Osteoblast (primary cell): ENCODE data around the gene MS4A8. TPM values are rescaled to one million over a fixed set of nuclear protein-coding genes. Genes with fewer than 3 reads are reported as not detected.

Experiments used
- DNase-seq: peaks from one replicate; pipeline ENCODE4 v3.0.0; 2011; ENCODE audit warnings: low spot score, mixed read lengths; ENCODE audit not compliant: insufficient read length; ENCODE audit errors: missing footprints
- H2AFZ ChIP-seq: 2 replicates; pipeline ENCODE4 v1.6.0; 2011; ENCODE audit warnings: mild to moderate bottlenecking, low read length
- H3K27ac ChIP-seq: 2 replicates; pipeline ENCODE4 v1.5.1; 2011; ENCODE audit warnings: mild to moderate bottlenecking, low read depth, low read length, moderate library complexity
- H3K27me3 ChIP-seq: 2 replicates; pipeline ENCODE4 v1.6.0; 2012; ENCODE audit warnings: mild to moderate bottlenecking, control low read depth, inconsistent platforms, low read length, moderate library complexity; ENCODE audit not compliant: insufficient read depth
- H3K36me3 ChIP-seq: 2 replicates; pipeline ENCODE4 v1.5.1; 2011; ENCODE audit warnings: mild to moderate bottlenecking, low read length, control low read depth, moderate library complexity; ENCODE audit not compliant: insufficient read depth
- H3K4me1 ChIP-seq: 2 replicates; pipeline ENCODE4 v1.5.1; 2011; ENCODE audit warnings: mild to moderate bottlenecking, low read length, control low read depth, moderate library complexity; ENCODE audit not compliant: insufficient read depth
- H3K4me2 ChIP-seq: 2 replicates; pipeline ENCODE4 v1.6.0; 2011; ENCODE audit warnings: mild to moderate bottlenecking, low read length; ENCODE audit not compliant: insufficient read depth
- H3K4me3 ChIP-seq: fragments of 200-600 bp; sonication (generic); 3 replicates; pipeline ENCODE4 v1.5.1; 2012; ENCODE audit warnings: mild to moderate bottlenecking, low read length, inconsistent platforms; ENCODE audit not compliant: insufficient read depth
- H3K79me2 ChIP-seq: 2 replicates; pipeline ENCODE4 v1.6.0; 2012; ENCODE audit warnings: mild to moderate bottlenecking, low read length, control low read depth, inconsistent platforms; ENCODE audit not compliant: insufficient read depth
- H3K9me3 ChIP-seq: 2 replicates; pipeline ENCODE4 v1.5.1; 2011; ENCODE audit warnings: low read depth, low read length, control low read depth
- H4K20me1 ChIP-seq: 2 replicates; pipeline ENCODE4 v1.6.0; 2012; ENCODE audit warnings: mild to moderate bottlenecking, low read length, control low read depth; ENCODE audit not compliant: insufficient read depth
- CTCF ChIP-seq: IDR thresholded peaks from 2 replicates; pipeline ENCODE4 v1.5.1; 2011; ENCODE audit warnings: mild to moderate bottlenecking, low read depth, low read length, moderate library complexity; ENCODE audit errors: extremely low read depth
- total RNA-seq: library from RNA; depleted of rRNA; stranded (reverse); fragments of >200 nt; gene quantifications from 2 replicates; pipeline ENCODE4 v1.2.3, GENCODE V29; 2012

MS4A8 gene
- total RNA-seq, 1 donor: not detected

GRCh38 chr11:60762851-60763691, 63.7 kb downstream of the MS4A8 start:
- H3K4me1 ChIP-seq: no peaks in the 10 kb centered on the region
- peaks cover 19% of the 10 kb centered on the region for H3K27me3 ChIP-seq
- no peaks in the 10 kb centered on the region for H3K9me3 ChIP-seq
- H3K36me3 ChIP-seq: no peaks in the 10 kb centered on the region
- no peaks in the 10 kb centered on the region for H3K79me2 ChIP-seq
- no peak overlapping the region for H2AFZ ChIP-seq
- H4K20me1 ChIP-seq: no peaks in the 10 kb centered on the region
- H3K27ac ChIP-seq: no peak overlapping the region
- no peak overlapping the region for H3K4me2 ChIP-seq
- peak; percentile 28 for TF ChIP-seq CTCF
- no peak overlapping the region for H3K4me3 ChIP-seq
- DNase-seq: no peak

GRCh38 chr11:60763692-60764369, 64.4 kb downstream of the MS4A8 start:
- peak; percentile 23 for DNase-seq
- Histone ChIP-seq H3K4me1 (no peaks in the 10 kb centered on the region), H2AFZ (no peak overlapping the region), H3K79me2 (no peaks in the 10 kb centered on the region), H3K4me3 (no peak overlapping the region), H3K9me3 (no peaks in the 10 kb centered on the region), H3K27me3 (peaks cover 15% of the 10 kb centered on the region), H3K4me2 (no peak overlapping the region), H3K27ac (no peak overlapping the region), H4K20me1 (no peaks in the 10 kb centered on the region), H3K36me3 (no peaks in the 10 kb centered on the region)
- no peak for TF ChIP-seq CTCF

- Histone ChIP-seq H3K4me1 (no peaks in the 10 kb centered on the region), H3K9me3 (no peaks in the 10 kb centered on the region), H3K4me3 (no peak overlapping the region), H4K20me1 (no peaks in the 10 kb centered on the region), H3K4me2 (no peak overlapping the region), H3K79me2 (no peaks in the 10 kb centered on the region), H3K27ac (no peak overlapping the region), H3K27me3 (peaks cover 18% of the 10 kb centered on the region), H2AFZ (no peak overlapping the region), H3K36me3 (no peaks in the 10 kb centered on the region)
- TF ChIP-seq CTCF: no peak
- no peak for DNase-seq
Measured at GRCh38 chr11:60764879-60765278, 65.5 kb downstream of the MS4A8 start.

GRCh38 chr11:60765355-60765754, 65.9 kb downstream of the MS4A8 start:
- Histone ChIP-seq H3K79me2 (no peaks in the 10 kb centered on the region), H2AFZ (no peak overlapping the region), H3K27ac (no peak overlapping the region), H3K27me3 (peaks cover 18% of the 10 kb centered on the region), H4K20me1 (no peaks in the 10 kb centered on the region), H3K36me3 (no peaks in the 10 kb centered on the region), H3K4me3 (no peak overlapping the region), H3K9me3 (no peaks in the 10 kb centered on the region), H3K4me2 (no peak overlapping the region), H3K4me1 (no peaks in the 10 kb centered on the region)
- DNase-seq: no peak
- no peak for TF ChIP-seq CTCF
